CD4-positive, alpha-beta T cell treated with Interleukin-4 for 4 hours (primary cell): Measurements from ENCODE around the gene FBRSL1.
"Not testable (repeated sequence)": the region's sequence is repeated elsewhere in the genome, so short reads cannot be mapped to it uniquely, and the experiment has no call there.

ENCODE experiments used
- DNase-seq: peaks from one replicate; pipeline ENCODE4 v3.0.0-alpha.2; 2020

The FBRSL1 gene

DNA sequence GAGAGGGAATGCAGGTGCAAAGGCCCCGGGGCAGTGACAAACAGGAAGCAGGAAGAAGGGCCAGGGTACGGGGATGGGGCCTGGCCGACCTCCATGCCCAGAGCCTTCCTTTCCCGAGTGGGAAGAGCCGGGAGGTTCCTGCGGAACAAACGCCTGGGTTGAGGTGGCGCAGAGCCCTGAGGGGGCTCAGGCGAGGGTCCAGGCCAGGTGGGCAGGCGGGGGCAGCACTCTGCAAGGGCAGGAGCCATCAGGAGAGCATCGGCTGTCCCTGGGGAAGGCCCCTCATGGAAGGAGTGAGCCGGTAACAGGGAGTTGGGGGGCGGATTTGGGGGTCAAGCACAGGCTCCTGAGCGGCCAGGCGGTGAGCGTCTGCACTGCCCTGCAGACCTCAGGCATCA lies 18.1 kb upstream of the FBRSL1 start:
- DNase-seq, result no peak

DNA sequence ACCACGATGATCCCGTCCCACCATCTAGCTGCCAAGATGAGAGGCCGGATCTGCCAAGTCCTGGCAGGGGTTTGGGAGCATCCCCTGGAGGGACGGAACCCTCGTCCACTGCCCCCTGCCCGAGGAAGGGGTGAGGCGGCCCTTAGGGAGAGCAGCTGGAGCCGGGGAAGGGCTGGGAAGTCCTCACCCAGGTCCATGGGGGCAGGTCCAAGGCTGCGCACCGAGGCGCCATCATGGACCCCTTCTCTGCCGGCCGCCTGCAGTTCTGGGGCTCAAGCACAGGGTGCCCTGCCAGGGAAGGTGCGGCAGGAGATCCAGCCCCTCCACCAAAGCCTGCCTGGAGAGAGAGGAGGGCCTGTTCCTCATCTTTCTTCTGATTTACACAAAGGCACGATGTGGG lies 17.6 kb upstream of the FBRSL1 start:
- DNase-seq, result no peak

DNA sequence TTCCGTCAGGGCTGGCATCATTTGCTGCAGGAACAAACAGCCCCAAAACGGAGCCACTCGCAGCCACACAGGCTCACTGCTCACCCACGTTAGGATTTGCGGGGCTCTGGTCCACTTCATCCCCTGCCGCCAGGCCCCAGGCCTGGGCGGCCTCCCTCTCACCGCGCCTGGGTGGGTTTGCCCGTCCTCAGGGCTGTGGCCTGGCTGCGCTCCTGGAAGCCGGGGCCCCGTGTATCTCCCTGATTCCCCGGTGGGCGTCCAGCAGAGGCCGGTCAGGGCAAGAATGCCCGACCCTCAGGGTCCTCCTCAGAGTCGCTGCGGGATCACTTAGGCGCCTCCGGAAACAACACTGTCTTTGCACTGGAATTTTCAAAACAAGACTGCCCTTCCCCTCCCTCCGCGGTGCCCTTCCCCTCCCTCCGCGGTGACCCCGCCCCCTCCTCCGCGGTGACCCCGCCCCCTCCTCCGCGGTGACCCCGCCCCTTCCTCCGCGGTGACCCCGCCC lies 15.7 kb upstream of the FBRSL1 start:
- no peak for DNase-seq

DNA sequence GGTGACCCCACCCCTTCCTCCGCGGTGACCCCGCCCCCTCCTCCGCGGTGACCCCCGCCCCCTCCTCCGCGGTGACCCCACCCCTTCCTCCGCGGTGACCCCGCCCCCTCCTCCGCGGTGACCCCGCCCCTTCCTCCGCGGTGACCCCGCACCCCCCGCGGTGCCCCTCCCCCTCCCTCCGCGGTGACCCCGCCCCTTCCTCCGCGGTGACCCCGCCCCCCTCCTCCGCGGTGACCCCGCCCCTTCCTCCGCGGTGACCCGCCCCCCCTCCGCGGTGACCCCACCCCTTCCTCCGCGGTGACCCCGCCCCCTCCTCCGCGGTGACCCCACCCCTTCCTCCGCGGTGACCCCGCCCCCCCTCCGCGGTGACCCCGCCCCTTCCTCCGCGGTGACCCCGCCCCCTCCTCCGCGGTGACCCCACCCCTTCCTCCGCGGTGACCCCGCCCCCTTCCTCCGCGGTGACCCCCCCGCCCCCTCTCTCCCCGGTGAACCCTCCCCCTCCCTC lies 15.1 kb upstream of the FBRSL1 start:
- DNase-seq, result not testable (repeated sequence)

DNA sequence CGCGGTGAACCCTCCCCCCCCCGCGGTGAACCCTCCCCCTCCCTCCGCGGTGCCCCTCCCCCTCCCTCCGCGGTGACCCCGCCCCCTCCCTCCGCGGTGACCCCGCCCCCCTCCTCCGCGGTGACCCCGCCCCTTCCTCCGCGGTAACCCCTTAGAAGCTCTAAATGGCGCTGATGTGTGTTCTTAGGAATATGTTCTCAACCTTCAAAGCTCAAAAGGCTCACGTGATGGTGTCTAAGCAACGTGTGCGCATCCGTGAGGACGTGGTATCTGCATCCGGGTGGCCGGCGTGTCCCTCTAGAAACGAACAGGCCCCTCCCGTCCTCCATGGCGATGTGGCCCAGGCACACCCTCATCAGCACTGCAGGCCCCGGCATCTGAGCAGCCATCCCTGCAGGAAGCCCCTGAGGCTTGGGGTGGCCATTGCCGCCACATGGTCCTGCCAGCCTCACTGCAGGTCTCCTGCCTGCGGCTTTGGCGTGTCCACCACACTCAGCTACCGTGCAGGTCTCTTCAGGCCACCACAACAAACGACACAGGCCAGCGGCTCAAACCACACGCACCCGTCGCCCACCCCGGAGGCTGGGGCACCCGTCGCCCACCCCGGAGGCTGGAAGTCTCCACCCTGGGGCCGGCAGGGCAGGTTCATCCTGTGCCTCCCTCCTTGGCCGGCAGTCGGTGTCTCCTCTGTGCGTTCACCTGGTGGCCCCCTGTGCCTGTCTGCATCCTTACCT lies 14.5 kb upstream of the FBRSL1 start:
- no peak for DNase-seq

DNA sequence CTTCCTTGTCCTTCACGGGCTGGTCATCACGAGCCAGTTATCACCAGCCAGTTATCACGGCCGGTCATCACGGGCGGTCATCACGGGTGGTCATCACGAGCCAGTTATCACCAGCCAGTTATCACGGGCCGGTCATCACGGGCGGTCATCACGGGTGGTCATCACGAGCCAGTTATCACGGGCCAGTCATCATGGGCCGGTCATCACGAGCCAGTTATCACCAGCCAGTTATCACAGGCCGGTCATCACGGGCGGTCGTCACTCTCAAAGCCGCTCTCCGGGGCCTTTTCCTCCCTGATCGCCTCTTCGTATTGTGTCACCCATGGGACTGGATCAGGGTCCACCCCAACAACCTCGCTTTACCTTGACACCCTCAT lies 13.9 kb upstream of the FBRSL1 start:
- DNase-seq, result no peak

DNA sequence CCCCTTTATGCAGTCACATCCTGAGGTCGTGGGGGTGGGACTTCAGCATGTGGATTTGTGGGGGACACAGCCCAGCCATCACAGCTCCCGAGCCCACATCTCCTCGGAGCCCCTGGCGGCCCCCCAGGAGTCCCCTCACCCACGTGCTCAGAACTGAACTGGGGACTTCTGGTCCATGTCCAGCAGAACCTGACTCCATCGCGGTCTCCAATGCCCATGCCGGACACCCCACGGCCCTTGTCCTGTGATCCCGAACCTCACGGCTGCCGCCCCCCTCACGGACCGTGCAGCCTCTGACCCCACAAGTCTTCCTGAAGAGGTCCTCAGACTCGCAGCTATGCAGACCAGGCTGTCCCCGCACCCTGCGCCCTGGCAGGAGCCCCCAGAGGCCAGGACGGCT lies 13.5 kb upstream of the FBRSL1 start:
- DNase-seq, result no peak

DNA sequence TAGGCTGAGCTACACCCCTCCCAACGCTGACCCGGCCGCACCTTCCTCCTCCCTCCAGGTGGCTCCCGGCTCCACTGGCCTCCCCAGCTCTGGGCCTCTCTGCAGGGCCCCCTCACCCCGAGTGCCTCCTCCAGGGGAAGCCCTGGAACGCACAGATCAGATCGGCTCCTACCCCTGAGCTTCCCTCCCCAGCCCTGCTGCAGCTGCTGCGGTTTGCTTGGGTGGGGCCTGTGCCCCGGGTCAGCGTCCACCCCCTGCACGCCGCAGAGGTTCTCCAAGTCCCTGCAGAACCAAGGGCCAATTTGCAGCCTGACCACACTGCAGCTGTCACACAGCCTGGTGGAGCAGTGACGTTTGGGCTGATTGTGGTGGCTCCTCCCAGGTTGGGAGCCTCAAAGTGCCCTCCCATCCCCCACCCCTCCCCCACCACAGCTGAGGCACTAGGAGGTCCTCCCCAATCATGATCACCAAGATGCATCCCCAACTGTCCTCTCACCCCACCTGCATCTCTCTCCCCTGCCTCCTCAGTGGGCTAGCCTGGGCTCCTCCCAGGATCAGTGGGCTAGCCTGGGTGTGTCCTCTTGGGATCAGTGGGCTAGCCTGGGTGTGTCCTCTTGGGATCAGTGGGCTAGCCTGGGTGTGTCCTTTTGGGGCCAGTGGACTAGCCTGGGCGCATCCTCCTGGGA lies 12.8 kb upstream of the FBRSL1 start:
- DNase-seq, result no peak

DNA sequence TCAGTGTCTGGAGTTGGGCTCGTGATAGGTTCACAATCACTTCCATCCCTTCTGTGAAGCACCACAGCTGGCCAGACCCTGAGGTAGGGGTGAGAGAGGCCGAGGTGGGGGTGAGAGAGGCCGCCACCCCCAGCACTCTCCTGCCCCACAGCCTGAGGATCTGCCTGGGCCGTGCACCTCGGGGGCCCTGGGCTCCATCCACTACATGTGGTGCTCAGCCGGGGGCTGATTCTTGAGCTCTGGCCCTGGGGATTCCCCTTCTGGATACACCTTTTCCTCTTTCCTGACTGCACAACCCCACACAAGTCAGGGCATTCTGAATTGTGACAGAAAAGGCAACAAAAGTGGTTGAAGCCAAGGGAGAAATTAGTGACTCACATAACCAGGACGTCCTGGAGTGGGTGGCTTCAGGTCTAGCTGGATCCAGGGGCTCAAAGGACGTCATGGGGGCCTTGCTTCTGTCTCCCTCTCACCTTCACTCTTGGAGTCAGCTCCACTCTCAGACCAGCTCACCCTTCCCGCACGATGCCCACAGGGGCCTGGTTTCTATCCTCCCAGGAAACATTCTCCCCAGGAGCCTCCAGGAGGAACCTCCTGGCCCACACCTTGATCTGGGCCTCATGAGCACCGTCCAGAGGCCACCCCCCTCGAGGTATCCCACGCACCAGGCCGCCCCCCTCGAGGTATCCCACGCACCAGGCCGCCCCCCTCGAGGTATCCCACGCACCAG lies 12.1 kb upstream of the FBRSL1 start:
- no peak for DNase-seq

DNA sequence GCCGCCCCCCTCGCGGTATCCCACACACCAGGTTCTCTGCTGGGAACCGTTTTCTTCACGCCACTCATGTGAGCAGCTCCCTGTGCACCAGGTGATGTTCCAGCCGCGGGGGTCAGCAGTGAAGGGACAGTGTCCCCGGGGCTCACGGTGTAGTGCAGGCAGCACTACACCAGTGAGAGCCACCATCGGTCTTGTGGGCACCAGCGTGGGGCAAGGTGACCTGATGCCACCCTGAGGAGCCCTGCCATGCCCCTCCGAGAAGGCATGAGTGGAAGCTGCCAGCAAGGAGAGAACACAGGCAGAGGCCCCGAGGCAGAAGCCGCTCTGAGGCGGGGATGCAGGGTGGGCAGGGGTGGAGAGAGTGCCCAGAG lies 11.5 kb upstream of the FBRSL1 start:
- DNase-seq, result no peak

DNA sequence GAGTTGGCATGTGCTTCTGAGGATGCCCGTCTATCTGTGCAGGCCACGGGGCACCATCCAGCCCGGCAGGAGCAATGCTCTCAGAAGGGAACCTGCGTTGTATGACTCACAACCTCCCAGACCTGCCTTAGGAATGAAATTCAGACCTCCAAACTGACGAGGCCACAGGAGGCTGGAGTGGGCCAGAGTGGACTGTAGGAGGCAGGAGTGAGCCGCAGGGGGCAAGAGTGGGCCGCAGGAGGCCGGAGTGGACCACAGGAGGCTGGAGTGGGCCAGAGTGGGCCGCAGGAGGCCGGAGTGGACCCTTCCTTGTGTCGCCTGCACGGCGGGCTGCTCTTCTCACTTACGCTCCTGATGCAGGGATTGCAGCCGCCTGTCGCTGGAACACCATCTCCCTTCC lies 11.1 kb upstream of the FBRSL1 start:
- no peak for DNase-seq

DNA sequence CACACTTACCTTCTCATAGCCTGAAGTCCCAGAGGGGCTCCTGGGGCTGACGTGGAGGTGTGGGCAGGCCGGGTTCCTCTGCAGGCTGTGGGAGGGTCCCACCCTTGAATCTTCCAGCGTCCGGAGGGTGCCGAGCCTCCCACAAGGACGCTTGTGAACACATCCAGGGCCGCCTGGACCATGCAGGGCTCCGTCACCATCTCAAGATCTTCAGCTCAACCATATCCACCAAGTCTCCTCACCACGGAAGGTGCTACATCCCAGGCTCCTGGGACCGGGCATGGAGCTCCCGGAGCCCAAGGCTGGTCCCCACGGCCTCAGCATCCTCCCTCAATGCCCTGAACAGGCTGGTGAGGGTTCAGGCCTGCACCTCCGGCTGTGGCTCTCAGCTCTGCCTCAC lies 10.7 kb upstream of the FBRSL1 start:
- DNase-seq, result no peak

DNA sequence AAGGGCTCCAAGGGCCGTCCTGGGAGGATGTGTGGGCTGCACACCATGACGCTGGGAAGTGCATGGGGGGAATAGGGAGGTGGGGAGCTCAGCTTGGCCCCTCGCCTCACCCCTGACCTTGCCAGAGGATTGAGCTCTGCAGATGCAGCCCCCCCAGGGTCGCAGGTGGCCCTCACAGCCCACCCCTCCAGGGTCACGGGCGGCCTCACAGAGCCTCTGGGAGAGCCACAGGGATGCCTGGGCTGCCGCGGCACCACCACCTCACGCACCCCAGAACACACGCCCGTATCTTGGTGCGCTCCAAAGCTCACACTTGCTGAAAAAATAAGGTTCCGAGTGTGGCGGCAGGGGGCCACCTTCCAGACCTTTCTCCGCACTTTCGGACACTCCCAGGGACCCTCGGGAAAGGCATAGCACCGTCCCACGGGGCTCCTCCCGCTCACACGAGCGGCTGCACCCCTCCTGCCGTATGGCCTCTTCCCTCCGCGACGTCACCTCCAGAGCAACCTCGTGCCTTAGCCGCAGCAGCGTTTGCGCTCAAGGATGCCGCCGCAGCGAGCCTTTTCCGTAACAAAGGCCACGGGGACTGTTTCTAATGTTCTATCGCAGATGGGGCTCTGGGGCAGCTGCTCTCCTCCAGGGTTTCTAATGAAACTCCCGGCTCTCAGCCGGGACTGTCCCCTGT lies 9.9 kb upstream of the FBRSL1 start:
- no peak for DNase-seq

DNA sequence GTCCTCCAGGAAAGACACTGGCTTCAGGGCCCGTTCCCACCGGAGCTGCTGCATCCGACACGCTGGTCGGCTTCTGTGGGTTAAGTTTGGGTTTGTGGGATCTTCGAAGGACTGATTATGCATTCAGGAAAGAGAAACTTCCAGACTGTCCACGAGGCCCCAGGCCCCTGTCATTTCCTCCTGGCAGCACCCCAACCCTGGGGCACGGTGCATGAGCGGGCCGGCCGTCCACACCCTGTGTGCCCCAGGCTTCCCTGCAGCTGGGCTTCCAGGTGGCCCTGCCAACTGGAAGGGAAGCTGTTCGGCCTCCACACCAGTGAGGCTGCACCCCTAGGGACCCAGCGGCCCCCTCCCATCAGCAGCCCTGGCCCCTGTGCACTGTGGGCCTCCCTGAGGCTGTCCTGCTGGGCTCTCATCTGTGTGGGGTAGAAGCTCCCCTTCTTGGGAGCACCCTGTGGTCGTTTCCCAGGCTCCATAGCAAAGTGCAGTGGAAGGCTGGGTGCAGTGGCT lies 9.3 kb upstream of the FBRSL1 start:
- DNase-seq, result no peak

DNA sequence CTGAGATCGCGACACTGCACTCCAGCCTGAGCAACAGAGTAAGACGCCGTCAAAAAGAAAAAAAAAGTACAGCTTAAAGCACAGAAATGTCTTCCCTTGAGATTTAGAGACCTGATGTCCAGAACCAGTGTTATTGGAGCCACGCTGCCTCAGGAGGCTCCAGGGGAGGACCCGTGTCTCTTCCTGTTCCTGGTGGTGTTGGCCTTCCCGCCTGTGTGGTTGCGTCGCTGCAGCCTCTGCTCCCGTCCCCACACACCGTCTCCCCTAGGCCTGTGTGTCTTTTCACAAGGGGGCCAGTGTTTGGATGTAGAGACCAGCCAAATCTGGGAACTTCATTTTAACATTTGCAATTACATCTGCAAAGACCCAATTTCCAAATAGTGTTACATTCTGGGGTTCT lies 8.6 kb upstream of the FBRSL1 start:
- DNase-seq, result no peak

DNA sequence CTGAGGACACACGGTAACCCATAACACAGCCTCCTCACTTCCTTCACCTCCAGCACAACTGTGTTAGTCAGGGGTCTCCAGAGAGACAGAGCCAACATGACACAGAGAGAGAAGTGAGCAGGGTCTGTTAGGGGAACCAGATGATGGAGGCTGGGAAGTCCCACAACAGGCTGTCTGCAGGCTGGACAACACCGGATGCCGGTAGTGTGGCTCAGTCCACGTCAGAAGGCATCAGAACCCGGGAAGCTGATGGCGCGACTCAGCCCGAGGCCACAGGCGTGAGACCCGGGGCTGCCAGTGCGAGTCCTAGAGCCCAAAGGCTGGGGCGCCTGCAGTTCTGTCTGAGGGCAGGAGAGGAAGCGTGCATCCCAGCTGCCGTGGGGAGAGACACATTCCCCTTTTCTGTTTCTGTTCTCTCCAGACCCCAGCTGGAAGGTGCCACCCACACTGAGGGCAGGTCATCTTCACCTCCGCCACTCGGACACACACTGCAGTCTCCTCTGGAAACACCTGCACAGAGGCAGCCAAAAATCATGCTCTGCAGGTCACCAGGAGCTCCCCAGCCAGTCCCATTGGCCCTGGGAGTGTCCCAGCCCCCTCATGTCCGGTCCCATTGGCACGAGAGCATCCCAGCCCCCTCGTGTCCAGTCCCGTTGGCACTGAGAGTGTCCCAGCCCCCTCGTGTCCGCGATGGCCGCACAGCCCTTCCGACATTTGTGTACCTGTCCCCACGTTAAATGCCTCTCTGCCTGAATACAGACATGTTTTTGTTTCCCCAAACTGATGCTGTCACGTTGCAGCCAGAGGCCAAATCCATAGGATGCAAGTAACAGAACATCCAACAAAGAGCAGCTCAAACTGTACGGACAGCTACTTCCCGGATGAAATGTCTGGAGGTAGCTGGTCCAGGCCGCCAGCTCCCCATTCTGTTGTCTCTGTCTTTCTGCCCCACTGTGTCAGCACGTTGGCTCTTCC lies 7.9 kb upstream of the FBRSL1 start:
- DNase-seq, result no peak

DNA sequence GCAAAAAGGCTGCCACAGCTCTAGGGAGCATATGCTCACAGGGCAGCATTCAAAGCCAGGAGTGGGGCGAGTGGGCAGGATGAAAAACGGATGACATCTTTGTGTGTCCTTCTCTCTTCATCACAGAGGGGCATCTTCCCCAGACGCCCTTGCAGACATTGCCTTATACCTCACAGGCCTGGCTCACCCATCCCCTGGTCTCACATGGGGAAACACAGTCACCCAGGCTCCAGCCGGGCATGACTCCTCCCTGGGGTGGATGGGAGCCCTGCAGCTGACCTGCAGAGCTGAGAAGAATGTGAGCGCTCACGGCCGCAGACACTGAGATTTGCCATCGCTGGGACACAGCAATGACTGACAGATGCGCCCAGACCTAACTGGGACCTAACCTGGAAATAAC lies 7.2 kb upstream of the FBRSL1 start:
- no peak for DNase-seq

DNA sequence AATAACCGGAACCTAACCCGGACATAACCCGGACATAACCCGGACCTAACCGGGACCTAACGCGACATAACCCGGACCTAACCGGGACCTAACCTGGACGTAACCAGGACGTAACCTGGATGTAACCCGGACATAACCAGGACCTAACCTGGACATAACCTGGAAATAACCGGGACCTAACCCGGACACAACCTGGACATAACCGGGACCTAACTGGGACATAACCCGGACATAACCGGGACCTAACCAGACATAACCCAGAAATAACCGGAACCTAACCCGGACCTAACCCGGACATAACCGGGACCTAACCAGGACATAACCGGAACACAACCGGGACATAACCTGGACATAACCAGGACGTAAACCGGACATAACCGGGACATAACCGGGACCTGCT lies 6.7 kb upstream of the FBRSL1 start:
- no peak for DNase-seq

DNA sequence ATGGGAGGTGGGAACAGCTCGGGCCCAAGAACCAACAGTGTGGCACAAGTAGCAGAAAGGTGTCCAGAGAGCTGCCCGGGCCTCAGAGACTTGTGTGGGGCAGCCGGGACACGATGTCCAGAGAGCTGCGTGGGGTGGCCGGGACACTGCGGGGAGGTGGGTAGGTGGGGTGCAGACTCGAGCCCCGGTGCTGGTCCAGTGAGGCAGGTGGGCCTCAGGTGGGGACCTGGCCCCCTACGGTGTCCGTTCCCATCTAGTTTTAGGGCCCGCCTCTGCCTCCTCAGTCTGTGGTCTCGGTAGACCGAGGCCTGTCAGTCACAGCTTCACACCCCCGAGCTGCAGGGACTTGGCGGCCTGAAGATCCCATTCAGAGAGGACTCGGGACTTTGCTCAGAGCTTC lies 6.3 kb upstream of the FBRSL1 start:
- DNase-seq, result no peak

DNA sequence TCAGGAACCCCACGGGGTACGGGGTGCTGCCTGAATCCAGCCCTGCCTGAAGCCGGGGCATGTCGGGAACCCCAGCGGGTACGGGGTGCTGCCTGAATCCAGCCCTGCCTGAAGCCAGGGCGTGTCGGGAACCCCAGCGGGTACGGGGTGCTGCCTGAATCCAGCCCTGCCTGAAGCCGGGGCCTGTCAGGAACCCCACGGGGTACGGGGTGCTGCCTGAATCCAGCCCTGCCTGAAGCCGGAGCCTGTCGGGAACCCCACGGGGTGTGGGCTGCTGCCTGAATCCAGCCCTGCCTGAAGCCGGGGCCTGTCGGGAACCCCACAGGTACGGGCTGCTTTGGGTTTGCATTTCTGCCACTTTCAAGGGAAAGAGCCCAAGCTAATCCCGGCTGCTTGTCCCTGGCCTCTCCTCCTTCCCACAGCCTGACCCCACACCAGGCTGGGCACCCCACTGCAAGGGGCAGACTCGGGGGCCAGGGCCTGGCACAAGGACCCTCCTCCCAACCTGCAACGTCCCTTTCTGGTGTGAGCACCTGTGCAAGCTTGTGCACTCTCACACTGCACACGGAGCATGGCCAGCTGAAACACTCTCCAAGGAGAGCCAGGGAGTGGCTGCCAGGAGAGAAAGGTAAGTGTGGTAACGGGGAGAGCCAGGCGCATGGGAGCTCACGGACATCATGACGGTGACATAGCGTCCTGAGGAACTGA lies 5.6 kb upstream of the FBRSL1 start:
- DNase-seq, result no peak

DNA sequence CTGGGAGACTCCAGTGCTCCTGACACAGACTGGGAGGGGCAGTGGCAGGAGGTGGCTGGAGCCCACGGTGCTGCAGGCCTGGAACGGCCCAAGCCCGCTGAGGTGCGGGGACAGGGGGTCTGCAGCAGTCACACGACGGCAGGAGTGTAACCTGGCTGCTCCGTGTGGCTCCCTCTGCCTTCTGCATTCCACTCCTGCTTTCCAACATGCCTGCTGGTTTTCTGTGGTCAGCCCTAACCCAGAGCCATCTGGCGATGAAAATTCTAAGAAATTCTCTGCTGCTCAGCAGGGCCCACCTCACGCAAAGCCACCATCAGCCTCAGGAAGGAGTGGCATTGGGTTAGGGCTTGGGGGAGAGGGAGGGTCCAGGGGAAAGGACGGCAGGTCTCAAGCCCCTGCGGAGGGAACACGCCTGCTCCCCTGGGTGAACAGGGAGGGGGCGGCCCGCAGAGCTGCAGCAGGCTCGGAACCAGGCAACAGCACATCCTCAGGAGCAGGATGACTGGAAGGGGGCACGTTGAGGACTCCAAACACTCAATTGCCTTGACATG lies 5.0 kb upstream of the FBRSL1 start:
- DNase-seq, result no peak
